SH-SY5Y (cell line): Measurements from ENCODE around the gene DNAJC7.

Experiments used
- GATA2 ChIP-seq: IDR thresholded peaks from 2 replicates; pipeline ENCODE4 v1.6.1; 2011; ENCODE audit warnings: mild to moderate bottlenecking, low read depth, low read length
- GATA3 ChIP-seq: IDR thresholded peaks from 2 replicates; pipeline ENCODE4 v1.6.1; 2011; ENCODE audit warnings: low read depth, mild to moderate bottlenecking, low read length, moderate library complexity

GRCh38 chr17:42045719-42046118 is 28.5 kb upstream of the DNAJC7 start:
- TF ChIP-seq GATA3 (no peak), GATA2 (no peak)
